Body of pancreas (tissue), 4 donors: ENCODE measurements around the gene FBXL17. TPM values are rescaled to one million over a fixed set of nuclear protein-coding genes. Genes with fewer than 3 reads are reported as not detected.

Source experiments
- ATAC-seq: fragments of 150-250 bp; one replicate; pipeline ENCODE4 v1.9.1; 2016
- DNase-seq, 4 donors: peaks; one replicate each; pipeline ENCODE4 v3.0.0-alpha.2; 2019
- H3K27ac ChIP-seq, 4 donors: fragments of 200-600 bp; sonication (generic); 1 replicate in 3 of 4; 2 replicates in 1 of 4; pipeline versions ENCODE4 v1.5.1 to v1.6.1; 2016 to 2019; ENCODE audit warnings: mild to moderate bottlenecking in 1 of 4, mixed read lengths in 1 of 4, moderate library complexity in 1 of 4
- H3K27me3 ChIP-seq, 2 donors: fragments of 200-600 bp; sonication (generic); one replicate each; pipeline ENCODE4 v1.6.0; 2016; ENCODE audit warnings: mild to moderate bottlenecking in 1 of 2
- H3K36me3 ChIP-seq, 2 donors: fragments of 200-600 bp; sonication (generic); replicated peaks in 1 of 2; 2 replicates each; pipeline ENCODE4 v1.5.1; 2016; ENCODE audit warnings: low read depth in 2 of 2; ENCODE audit not compliant: insufficient read depth in 1 of 2
- H3K4me1 ChIP-seq: fragments of 200-600 bp; sonication (generic); one replicate; pipeline ENCODE4 v1.6.0; 2016
- H3K4me3 ChIP-seq, 2 donors: fragments of 200-600 bp; sonication (generic); 1 replicate in 1 of 2; 2 replicates in 1 of 2; pipeline ENCODE4 v1.5.1; 2016 to 2019
- H3K9me3 ChIP-seq, 3 donors: fragments of 200-600 bp; sonication (generic); 1 replicate in 2 of 3; 2 replicates in 1 of 3; pipeline ENCODE4 v1.5.1; 2016
- POLR2A ChIP-seq, 3 donors: fragments of 450-650 bp; IDR thresholded peaks; one replicate each; pipeline ENCODE4 v1.6.1; 2016; ENCODE audit warnings: antibody characterized with exemption in 3 of 3, mild to moderate bottlenecking in 2 of 3
- WGBS, 2 donors: methylation state at CpG; one replicate each; pipeline ENCODE4 v1.1.5; 2017; 5-methylcytosine and 5-hydroxymethylcytosine counted together
- intact Hi-C: fragments of 100-400 bp; cut with DNase I; formaldehyde crosslinking; loops from one replicate; pipeline ENCODE4 v1.15.1; 2023
- total RNA-seq, 2 donors: library from RNA; depleted of rRNA; stranded (reverse); fragments of >200 nt; gene quantifications; one replicate each; pipeline ENCODE4 v1.1.0, GENCODE V29; 2016
- TF ChIP-seq, protein P1 (sequence below), 7 experiments: fragments of 450-650 bp in 4 of 7; fragments of 200-600 bp in 3 of 7; sonication (generic) in 3 of 7; IDR thresholded peaks; one replicate each; pipeline ENCODE4 v1.5.1; 2016 to 2019; ENCODE audit warnings: antibody characterized with exemption in 7 of 7

Gene FBXL17
- total RNA-seq, 2 donors from 2014 or later: 5.3 to 13.5 TPM

DNA sequence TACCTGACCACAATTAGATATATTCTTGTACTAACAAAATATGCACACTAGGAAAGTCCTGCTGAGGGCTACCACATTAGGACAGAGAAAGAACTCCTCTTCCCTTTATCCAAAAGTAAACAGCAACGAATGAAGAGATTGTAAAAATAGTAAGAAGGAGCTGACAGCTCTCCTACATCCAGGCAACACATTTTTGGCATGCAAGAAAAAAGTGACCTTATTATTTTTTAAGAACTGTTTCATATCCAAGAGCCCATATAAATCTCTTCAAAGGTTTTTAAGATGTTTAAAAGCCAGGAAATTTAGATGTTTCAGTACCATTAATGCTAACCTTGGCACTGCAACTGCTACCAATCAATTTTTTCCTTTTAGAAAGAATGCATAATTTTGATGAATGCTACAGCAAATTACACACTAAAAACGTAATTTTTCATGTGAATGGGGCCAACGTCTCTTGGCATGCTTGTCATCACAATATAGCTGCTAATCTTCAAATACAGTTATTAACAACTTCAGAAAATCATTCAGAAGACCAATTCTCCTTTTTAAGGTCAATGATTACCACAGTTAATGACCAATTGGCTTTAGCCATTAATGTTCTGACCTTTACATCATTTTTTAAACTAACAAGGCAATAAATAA lies 132.0 kb downstream of the FBXL17 start:
- no peak overlapping the region for H3K4me3 ChIP-seq
- 34 to 39% methylated on average over 3 of the region's 3 CpGs for WGBS, 2 donors
- ATAC-seq (no peak), DNase-seq (no peak)
- no peaks in the 10 kb centered on the region for H3K4me1 ChIP-seq
- no peaks in the 10 kb centered on the region for H3K27me3 ChIP-seq
- TF ChIP-seq, protein P1, sequence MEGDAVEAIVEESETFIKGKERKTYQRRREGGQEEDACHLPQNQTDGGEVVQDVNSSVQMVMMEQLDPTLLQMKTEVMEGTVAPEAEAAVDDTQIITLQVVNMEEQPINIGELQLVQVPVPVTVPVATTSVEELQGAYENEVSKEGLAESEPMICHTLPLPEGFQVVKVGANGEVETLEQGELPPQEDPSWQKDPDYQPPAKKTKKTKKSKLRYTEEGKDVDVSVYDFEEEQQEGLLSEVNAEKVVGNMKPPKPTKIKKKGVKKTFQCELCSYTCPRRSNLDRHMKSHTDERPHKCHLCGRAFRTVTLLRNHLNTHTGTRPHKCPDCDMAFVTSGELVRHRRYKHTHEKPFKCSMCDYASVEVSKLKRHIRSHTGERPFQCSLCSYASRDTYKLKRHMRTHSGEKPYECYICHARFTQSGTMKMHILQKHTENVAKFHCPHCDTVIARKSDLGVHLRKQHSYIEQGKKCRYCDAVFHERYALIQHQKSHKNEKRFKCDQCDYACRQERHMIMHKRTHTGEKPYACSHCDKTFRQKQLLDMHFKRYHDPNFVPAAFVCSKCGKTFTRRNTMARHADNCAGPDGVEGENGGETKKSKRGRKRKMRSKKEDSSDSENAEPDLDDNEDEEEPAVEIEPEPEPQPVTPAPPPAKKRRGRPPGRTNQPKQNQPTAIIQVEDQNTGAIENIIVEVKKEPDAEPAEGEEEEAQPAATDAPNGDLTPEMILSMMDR (IDR thresholded peaks at IDR 0.05): no peak
- no peak for TF ChIP-seq POLR2A (IDR thresholded peaks at IDR 0.05)
- H3K27ac ChIP-seq: no peak overlapping the region
- H3K9me3 ChIP-seq: no peaks in the 10 kb centered on the region
- intact Hi-C loops: no loop called here
- no peaks in the 10 kb centered on the region for H3K36me3 ChIP-seq

DNA sequence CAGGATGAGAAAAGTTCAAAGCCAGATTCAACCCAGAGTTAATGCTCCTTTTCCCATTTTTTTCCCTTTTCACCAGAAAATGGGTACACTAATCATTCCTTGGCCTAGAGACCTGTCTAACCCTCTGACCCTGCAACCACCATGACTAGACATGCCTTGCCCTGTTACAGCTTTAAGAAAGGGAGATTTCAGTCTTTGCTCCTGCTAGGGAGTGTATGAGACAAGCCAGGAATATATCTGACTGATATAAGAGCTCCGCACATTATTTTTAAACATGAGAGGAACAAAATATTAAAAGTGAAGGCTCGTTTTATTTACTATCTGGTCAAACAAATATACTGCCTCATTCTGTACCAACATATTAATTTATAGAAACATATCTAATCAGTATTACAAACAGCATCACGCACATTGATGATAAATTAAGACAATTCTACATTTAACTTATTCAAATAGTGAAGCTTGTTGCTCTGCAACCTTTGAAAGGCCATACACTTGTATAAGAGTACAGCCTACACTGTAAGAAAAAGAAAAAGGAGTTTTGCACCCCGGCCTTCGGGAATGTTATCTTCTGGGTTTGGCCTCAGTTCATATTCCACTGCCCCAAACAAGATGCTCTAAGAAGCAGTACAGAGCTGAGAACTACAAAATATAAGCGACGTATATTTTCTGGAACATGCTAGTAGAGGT lies 132.7 kb downstream of the FBXL17 start:
- no peak for DNase-seq

DNA sequence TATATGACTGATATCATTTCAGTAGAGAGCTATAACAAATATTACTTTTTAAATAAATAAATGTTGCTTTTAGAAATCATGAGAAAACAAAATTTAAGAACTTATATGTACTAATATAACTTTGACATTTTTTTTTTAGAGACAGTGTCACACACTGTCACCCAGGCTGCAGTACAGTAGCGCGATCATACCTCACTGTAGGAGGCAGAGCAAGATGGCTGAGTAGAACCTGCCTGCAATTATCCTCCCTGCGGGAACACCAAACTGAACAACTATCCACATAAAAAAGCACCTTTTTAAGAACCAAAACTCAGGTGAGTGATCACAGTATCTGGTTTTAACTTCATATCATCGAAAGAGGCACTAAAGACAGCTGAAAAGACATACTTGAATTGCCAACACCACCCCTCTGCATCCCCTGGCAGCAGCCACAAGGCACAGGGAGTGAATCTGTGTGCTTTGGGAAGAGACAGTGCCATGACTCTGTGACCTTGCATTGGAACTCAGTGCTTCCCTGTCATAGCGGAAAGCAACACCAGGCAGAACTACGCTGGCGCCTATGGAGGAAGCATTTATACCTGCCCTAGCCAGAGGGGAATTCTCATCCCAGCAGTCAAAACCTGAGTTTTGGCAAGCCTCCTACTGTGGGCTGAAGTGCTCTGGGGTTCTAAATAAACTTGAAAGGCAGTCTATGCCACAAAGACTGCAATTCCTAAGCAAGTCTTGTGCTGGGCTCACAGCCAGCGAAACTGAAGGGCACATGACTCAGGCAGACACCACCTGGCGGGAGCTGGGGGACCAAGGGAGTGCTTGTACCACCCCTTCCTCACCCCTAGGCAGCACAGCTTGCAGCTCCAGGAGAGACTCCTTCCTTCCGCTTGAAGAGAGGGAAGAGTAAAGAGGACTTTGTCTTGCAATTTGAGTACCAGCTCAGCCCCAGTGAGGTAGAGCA lies 142.7 kb downstream of the FBXL17 start:
- Histone ChIP-seq H3K27ac (no peak overlapping the region), H3K4me3 (no peak overlapping the region), H3K36me3 (no peaks in the 10 kb centered on the region), H3K4me1 (no peaks in the 10 kb centered on the region), H3K27me3 (no peaks in the 10 kb centered on the region), H3K9me3 (peaks cover 0 to 8% (median 0%) of the 10 kb centered on the region in 3 donors)
- intact Hi-C loops: no loop called here
- WGBS, 2 donors: 87 to 90% methylated on average over 10 of the region's 10 CpGs
- TF ChIP-seq, protein P1 (IDR thresholded peaks at IDR 0.05): no peak
- no peak for TF ChIP-seq POLR2A (IDR thresholded peaks at IDR 0.05)
- DNase-seq (no peak), ATAC-seq (no peak)

More for the DNA sequence above, 132.7 kb downstream of the FBXL17 start:
- Histone ChIP-seq H3K36me3 (no peaks in the 10 kb centered on the region), H3K9me3 (no peaks in the 10 kb centered on the region), H3K4me1 (no peaks in the 10 kb centered on the region), H3K27me3 (no peaks in the 10 kb centered on the region), H3K4me3 (no peak overlapping the region), H3K27ac (no peak overlapping the region)
- no peak for TF ChIP-seq POLR2A (IDR thresholded peaks at IDR 0.05)
- TF ChIP-seq, protein P1 (IDR thresholded peaks at IDR 0.05): no peak
- ATAC-seq: no peak
- intact Hi-C loops: no loop called here
- WGBS, 2 donors: 78 to 87% methylated on average over 7 of the region's 7 CpGs

DNA sequence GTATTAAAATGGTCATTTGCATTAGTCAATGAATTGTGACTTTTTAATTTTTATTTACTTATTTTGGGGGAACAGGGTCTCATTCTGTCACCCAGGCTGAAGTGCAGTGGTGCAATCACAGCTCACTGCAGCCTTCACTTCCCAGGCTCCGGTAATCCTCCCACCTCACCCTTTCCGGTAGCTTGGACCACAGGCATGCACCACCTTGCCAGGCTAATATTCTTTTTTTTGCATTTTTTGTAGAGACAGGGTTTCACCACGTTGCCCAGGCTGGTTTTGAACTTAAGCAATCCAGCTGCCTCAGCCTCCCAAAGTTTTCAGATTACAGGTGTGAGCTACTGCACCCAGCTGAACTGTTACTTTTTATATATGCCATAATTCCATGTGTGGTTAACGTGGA lies 143.4 kb downstream of the FBXL17 start:
- Histone ChIP-seq H3K27ac (no peak overlapping the region), H3K27me3 (no peaks in the 10 kb centered on the region), H3K4me1 (no peaks in the 10 kb centered on the region), H3K9me3 (peaks cover 0 to 8% (median 0%) of the 10 kb centered on the region in 3 donors), H3K4me3 (no peak overlapping the region), H3K36me3 (no peaks in the 10 kb centered on the region)
- TF ChIP-seq POLR2A (IDR thresholded peaks at IDR 0.05): no peak
- TF ChIP-seq, protein P1 (IDR thresholded peaks at IDR 0.05): no peak
- DNase-seq: no peak
- WGBS, 2 donors: 89 to 98% methylated on average over 4 of the region's 4 CpGs
- intact Hi-C loops: no loop called here
- no peak for ATAC-seq
